Heart right ventricle (tissue), 16 donors: ENCODE measurements around the gene RYR3. TPM values are rescaled to one million over a fixed set of nuclear protein-coding genes. Genes with fewer than 3 reads are reported as not detected.

Experiments used
- ATAC-seq, 8 donors: fragments of 200-7000 bp; cut with Tn5 transposase; one replicate each; pipeline ENCODE4 v1.9.1; 2020; ENCODE audit warnings: mild to moderate bottlenecking in 8 of 8, moderate library complexity in 8 of 8, moderate number of reproducible peaks in 1 of 8
- DNase-seq, 2 donors: peaks; one replicate each; pipeline ENCODE4 v3.0.0-alpha.2; 2020
- H3K27ac ChIP-seq, 10 donors: fragments of 200-600 bp; sonication (generic) in 2 of 10; one replicate each; pipeline versions ENCODE4 v1.5.0 to v1.8.0; 2020 to 2022; ENCODE audit warnings: mild to moderate bottlenecking in 3 of 10
- H3K27me3 ChIP-seq, 7 donors: fragments of 200-600 bp; one replicate each; pipeline ENCODE4 v1.8.0; 2021 to 2022; ENCODE audit warnings: mild to moderate bottlenecking in 2 of 7
- H3K36me3 ChIP-seq, 9 donors: fragments of 200-600 bp; sonication (generic) in 1 of 9; one replicate each; pipeline versions ENCODE4 v1.5.0 to v1.8.0; 2020 to 2022; ENCODE audit warnings: mild to moderate bottlenecking in 2 of 9
- H3K4me1 ChIP-seq, 9 donors: fragments of 200-600 bp; sonication (generic) in 1 of 9; one replicate each; pipeline versions ENCODE4 v1.5.0 to v1.8.0; 2020 to 2022; ENCODE audit warnings: mild to moderate bottlenecking in 4 of 9
- H3K4me3 ChIP-seq, 10 donors: fragments of 200-600 bp; sonication (generic) in 2 of 10; one replicate each; pipeline versions ENCODE4 v1.5.0 to v1.8.0; 2020 to 2022; ENCODE audit warnings: mild to moderate bottlenecking in 7 of 10, moderate library complexity in 2 of 10
- H3K9me3 ChIP-seq, 11 donors: fragments of 200-600 bp in 10 of 11; sonication (generic) in 2 of 11; one replicate each; pipeline versions ENCODE4 v1.5.0 to v1.8.0; 2013 to 2022; ENCODE audit warnings: mild to moderate bottlenecking in 2 of 11, control low read depth in 1 of 11, moderate library complexity in 1 of 11
- WGBS, 2 donors: extraction: QIAGEN DNeasy Blood & Tissue Kit; methylation state at CpG; one replicate each; pipeline ENCODE4 v1.1.7; 2013; ENCODE audit warnings: inconsistent platforms in 1 of 2; 5-methylcytosine and 5-hydroxymethylcytosine counted together
- intact Hi-C, 10 donors: fragments of 100-400 bp; cut with DNase I; formaldehyde crosslinking; loops; one replicate each; pipeline versions ENCODE4 v1.11.1 to v1.14.2; 2022
- polyA plus RNA-seq, 2 donors: library from polyadenylated mRNA; stranded (reverse); fragments of 200-250 nt; gene quantifications; one replicate each; pipeline ENCODE4 v1.2.3, GENCODE V29; 2013
- total RNA-seq, 10 donors: library from RNA; stranded (reverse); fragmentation: NEBNext Ultra II Directional in 3 of 10; extraction: Animal tissue kit (Norgen Biotek cat#: 25700) in 3 of 10; gene quantifications; one replicate each; pipeline versions ENCODE4 v1.2.1 to v1.2.4, GENCODE V29; 2021 to 2023
- TF ChIP-seq, protein P1 (sequence below), 9 donors: fragments of 200-600 bp; sonication (generic) in 2 of 9; IDR thresholded peaks; one replicate each; pipeline versions ENCODE4 v1.5.0 to v1.8.0; 2021 to 2022; ENCODE audit warnings: antibody characterized with exemption in 9 of 9, mild to moderate bottlenecking in 5 of 9, moderate library complexity in 1 of 9
- donor health status: Arrhythmogenic right ventricular cardiomyopathy.
- donor health status: ischemic (EF 13 %, LVEDD 7.1; RV severe dilation, severe dysfunction).
- donor health status: healthy with polysubstance abuse.
- donor health status: DM: no; HTN: yes; CAD: no.
- donor health status: DM: no; HTN: no; CAD: no.
- donor health status: ischemic (EF 25% LVEDD 6.9; RV normal size, moderate dysfunction).
- donor health status: ischemic (EF 25% LVEDD 5.7; RV mildly dilated, moderate dysfunction).
- donor health status: healthy.
- donor health status: DM: yes; HTN: yes; CAD: no.
- donor health status: Ischemic cardiomyopathy.
- donor health status: ischemic (EF 35%, LVEDD 5.7; RV mildly dilated, moderate dysfunction).
- donor health status: nonischemic (EF 11% LVEDD 7.7; RV severe dilation, severe dysfunction).
- donor health status: DM: yes; HTN: yes; CAD: no.
- donor health status: PGD.
- donor health status: ischemic (EF 29% LVEDD 5.4; RV normal size, mild dysfunction).
- donor health status: nonischemic (EF 23%, LVEDD 6.1; RV moderate dilation, normal function).

RYR3 gene
- total and polyA plus RNA-seq, 12 donors, result 0.02 to 1.00 (median 0.13) TPM; not detected in 2

DNA sequence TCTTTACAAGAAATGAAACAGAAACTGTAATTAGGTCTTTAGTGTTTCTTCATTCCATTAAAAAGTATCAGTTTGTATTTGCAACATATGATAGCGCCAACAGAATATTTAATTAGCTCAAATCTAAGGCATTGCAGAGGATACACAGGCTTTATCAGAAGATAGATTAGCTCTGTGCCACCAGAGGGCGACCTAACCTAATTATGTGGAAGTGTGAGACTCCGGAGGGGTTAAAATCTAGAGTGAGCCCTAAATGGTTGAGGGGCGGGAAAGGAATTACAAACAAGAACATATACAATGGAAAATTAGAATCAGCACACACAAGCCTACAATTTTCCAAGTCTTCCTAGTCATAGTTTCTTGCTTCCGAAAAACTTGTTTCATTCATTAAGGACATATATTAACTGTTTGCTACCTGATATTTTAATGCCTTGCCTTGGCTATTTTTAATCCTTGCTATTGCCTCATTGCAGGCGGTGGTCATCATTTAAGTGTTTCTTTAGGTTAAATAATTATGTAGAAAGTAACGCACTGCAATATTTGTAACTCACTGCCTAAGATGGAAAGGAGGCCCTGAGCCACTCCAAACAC, 18.0 kb upstream of the RYR3 start:
- Histone ChIP-seq H3K36me3 (no peaks in the 10 kb centered on the region), H3K27me3 (peaks cover 0 to 8% (median 4%) of the 10 kb centered on the region in 7 donors), H3K9me3 (no peaks in the 10 kb centered on the region), H3K4me3 (peak overlapping the region in 1 of 10 donors; percentile 14), H3K27ac (no peak overlapping the region), H3K4me1 (no peaks in the 10 kb centered on the region)
- TF ChIP-seq, protein P1, sequence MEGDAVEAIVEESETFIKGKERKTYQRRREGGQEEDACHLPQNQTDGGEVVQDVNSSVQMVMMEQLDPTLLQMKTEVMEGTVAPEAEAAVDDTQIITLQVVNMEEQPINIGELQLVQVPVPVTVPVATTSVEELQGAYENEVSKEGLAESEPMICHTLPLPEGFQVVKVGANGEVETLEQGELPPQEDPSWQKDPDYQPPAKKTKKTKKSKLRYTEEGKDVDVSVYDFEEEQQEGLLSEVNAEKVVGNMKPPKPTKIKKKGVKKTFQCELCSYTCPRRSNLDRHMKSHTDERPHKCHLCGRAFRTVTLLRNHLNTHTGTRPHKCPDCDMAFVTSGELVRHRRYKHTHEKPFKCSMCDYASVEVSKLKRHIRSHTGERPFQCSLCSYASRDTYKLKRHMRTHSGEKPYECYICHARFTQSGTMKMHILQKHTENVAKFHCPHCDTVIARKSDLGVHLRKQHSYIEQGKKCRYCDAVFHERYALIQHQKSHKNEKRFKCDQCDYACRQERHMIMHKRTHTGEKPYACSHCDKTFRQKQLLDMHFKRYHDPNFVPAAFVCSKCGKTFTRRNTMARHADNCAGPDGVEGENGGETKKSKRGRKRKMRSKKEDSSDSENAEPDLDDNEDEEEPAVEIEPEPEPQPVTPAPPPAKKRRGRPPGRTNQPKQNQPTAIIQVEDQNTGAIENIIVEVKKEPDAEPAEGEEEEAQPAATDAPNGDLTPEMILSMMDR (IDR thresholded peaks at IDR 0.05), result peak; percentile 18 to 77 (median 70)
- WGBS, 2 donors, result 27 to 32% methylated on average over 7 of the region's 7 CpGs
- peak in 1 of 2 donors; percentile 42 for DNase-seq
- intact Hi-C loops, result loop anchor here in 8 of 10 donors (2.0 to 10.0 kb wide), 5 partner anchors 402 to 412 kb away; no protein-coding TSS in a partner anchor
- ATAC-seq, result peak in 5 of 8 donors; percentile 51 to 69 (median 54)

GRCh38 chr15:33293713-33294334, 16.9 kb upstream of the RYR3 start:
- Histone ChIP-seq H3K27ac (no peak overlapping the region), H3K36me3 (no peaks in the 10 kb centered on the region), H3K4me3 (peak overlapping the region in 3 of 10 donors; percentile 6 to 11 (median 10)), H3K4me1 (no peaks in the 10 kb centered on the region), H3K9me3 (no peaks in the 10 kb centered on the region), H3K27me3 (peaks cover 0 to 8% (median 4%) of the 10 kb centered on the region in 7 donors)
- no peak for DNase-seq
- intact Hi-C loops, result loop anchor here in 8 of 10 donors (2.0 to 10.0 kb wide), 5 partner anchors 401 to 411 kb away; no protein-coding TSS in a partner anchor
- ATAC-seq, result peak in 4 of 8 donors; percentile 41 to 53 (median 52)
- WGBS, 2 donors, result 40 to 50% methylated on average over 19 of the region's 19 CpGs
- TF ChIP-seq, protein P1 (IDR thresholded peaks at IDR 0.05), result no peak

DNA sequence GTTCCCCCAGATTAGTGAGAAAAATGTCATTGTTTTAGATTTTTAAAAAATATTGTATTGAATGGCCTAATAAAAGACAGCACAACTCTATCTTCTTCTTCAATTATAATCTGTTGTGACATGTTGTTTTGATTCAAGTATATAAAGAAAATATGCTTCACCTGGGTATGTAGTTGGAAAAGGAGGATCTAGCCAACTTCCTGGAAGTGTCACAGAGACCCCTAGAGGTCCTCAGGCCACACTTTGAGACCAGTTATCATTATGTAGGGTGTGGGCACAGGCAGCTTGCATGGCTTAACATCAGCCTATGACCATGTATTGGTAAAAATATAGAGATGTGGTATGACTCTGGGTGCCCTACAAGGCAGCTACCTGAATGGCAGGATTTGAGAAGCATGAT, 14.7 kb upstream of the RYR3 start:
- ATAC-seq (no peak), DNase-seq (no peak)
- Histone ChIP-seq H3K9me3 (no peaks in the 10 kb centered on the region), H3K4me3 (no peak overlapping the region), H3K4me1 (no peaks in the 10 kb centered on the region), H3K27me3 (peaks cover 0 to 18% (median 5%) of the 10 kb centered on the region in 7 donors), H3K27ac (no peak overlapping the region), H3K36me3 (no peaks in the 10 kb centered on the region)
- intact Hi-C loops, result loop anchor here in 2 of 10 donors (10.0 kb wide), 2 partner anchors 399 to 409 kb away; no protein-coding TSS in a partner anchor
- TF ChIP-seq, protein P1 (IDR thresholded peaks at IDR 0.05), result no peak

DNA sequence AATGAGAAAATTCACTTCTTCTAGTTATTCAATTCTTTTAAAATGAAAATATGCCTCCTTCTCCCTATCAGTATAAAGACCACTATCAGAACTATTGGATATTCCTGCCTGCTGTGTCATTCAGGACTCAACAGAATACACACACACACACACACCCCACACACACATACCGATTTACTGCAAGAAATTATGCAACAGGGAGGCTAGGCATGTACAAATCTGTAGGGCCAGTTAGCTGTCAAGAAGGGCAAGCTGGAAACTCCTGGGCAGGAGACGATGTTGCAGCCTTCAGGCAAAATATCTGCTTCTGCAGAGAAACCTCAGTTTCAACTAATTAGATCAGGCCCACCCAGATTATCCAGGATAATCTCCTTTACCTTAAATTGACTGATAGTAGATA, 13.9 kb upstream of the RYR3 start:
- Histone ChIP-seq H3K9me3 (no peaks in the 10 kb centered on the region), H3K36me3 (no peaks in the 10 kb centered on the region), H3K27me3 (peaks cover 0 to 23% (median 7%) of the 10 kb centered on the region in 7 donors), H3K4me1 (no peaks in the 10 kb centered on the region), H3K4me3 (no peak overlapping the region), H3K27ac (no peak overlapping the region)
- intact Hi-C loops, result loop anchor here in 2 of 10 donors (10.0 kb wide), 2 partner anchors 398 to 408 kb away; no protein-coding TSS in a partner anchor
- no peak for ATAC-seq
- WGBS, 2 donors, result 72 to 79% methylated on average over 2 of the region's 2 CpGs
- TF ChIP-seq, protein P1 (IDR thresholded peaks at IDR 0.05), result no peak
- DNase-seq, result no peak
